Cardiac fibroblast (primary cell): Measurements from ENCODE around the gene RABGGTA.

Experiments used
- DNase-seq, 2 donors: peaks; one replicate each; pipeline versions ENCODE4 v3.0.0 to v3.0.0-alpha.2; 2010; ENCODE audit warnings: low read depth in 2 of 2
- H3K4me3 ChIP-seq, 2 donors: replicated peaks in 1 of 2; 1 replicate in 1 of 2; 2 replicates in 1 of 2; pipeline ENCODE4 v1.5.1; 2011; ENCODE audit warnings: low read depth in 2 of 2, low read length in 2 of 2, mild to moderate bottlenecking in 2 of 2, moderate library complexity in 1 of 2
- CTCF ChIP-seq: IDR thresholded peaks from one replicate; pipeline ENCODE4 v1.5.1; 2011; ENCODE audit warnings: low read depth, mild to moderate bottlenecking, low read length, inconsistent platforms

The RABGGTA gene

GRCh38 chr14:24255438-24255837, 16.0 kb downstream of the RABGGTA start:
- no peak for TF ChIP-seq CTCF
- H3K4me3 ChIP-seq = no peak overlapping the region
- DNase-seq = no peak

GRCh38 chr14:24254630-24255392, 16.6 kb downstream of the RABGGTA start:
- H3K4me3 ChIP-seq = no peak overlapping the region
- no peak for DNase-seq
- TF ChIP-seq CTCF = no peak

GRCh38 chr14:24253936-24254335, 17.5 kb downstream of the RABGGTA start:
- no peak for DNase-seq
- no peak overlapping the region for H3K4me3 ChIP-seq
- TF ChIP-seq CTCF = no peak

GRCh38 chr14:24252289-24253124, 18.9 kb downstream of the RABGGTA start:
- no peak overlapping the region for H3K4me3 ChIP-seq
- TF ChIP-seq CTCF = no peak
- DNase-seq = no peak

- TF ChIP-seq CTCF = peak; percentile 31
- peak in 1 of 2 donors; percentile 72 for DNase-seq
- H3K4me3 ChIP-seq = no peak overlapping the region
Observed at GRCh38 chr14:24251880-24252288, 19.5 kb downstream of the RABGGTA start.

GRCh38 chr14:24250354-24250753, 21.0 kb downstream of the RABGGTA start:
- no peak for DNase-seq
- no peak overlapping the region for H3K4me3 ChIP-seq
- no peak for TF ChIP-seq CTCF
